GM12878 (cell line): ENCODE data around the gene SHISA9. TPM values are rescaled to one million over a fixed set of nuclear protein-coding genes. Genes with fewer than 3 reads are reported as not detected.

ENCODE experiments used
- ATAC-seq: fragments of 200-7000 bp; cut with Tn5 transposase; 3 replicates; pipeline ENCODE4 v1.9.1; 2020; ENCODE audit warnings: mild to moderate bottlenecking, moderate library complexity
- BruUV-seq: library from RNA; stranded (reverse); fragments of 400-500 nt; replicated peaks from 2 replicates; lab custom pipeline; 2021; lab: Mats Ljungman, UMichigan
- CTCF ChIA-PET: fragments of 300-600 bp; sonication (Branson Sonifier 250); formaldehyde crosslinking; extraction: SDS; loops from one replicate; lab custom pipeline; 2021; ENCODE audit warnings: inconsistent platforms; lab: Yijun Ruan, JAX
- POLR2A ChIA-PET: fragments of 350-600 bp; formaldehyde crosslinking; extraction: SDS; loops from one replicate; lab custom pipeline; 2021; ENCODE audit warnings: inconsistent platforms; lab: Charles Lee
- RAD21 ChIA-PET: fragments of 300-600 bp; sonication (Branson Sonifier 250); formaldehyde crosslinking; loops from one replicate; lab custom pipeline; 2023; ENCODE audit warnings: antibody characterized with exemption; ENCODE audit not compliant: unreplicated experiment; lab: Charles Lee
- SMC1A ChIA-PET: fragments of 300-600 bp; sonication (Branson Sonifier 250); formaldehyde crosslinking; loops from one replicate; lab custom pipeline; 2023; ENCODE audit not compliant: unreplicated experiment, uncharacterized antibody; lab: Charles Lee
- DNase-seq: peaks from one replicate; pipeline ENCODE4 v3.0.0-alpha.2; 2011; ENCODE audit warnings: low read depth, low spot score
- FAIRE-seq: peaks from 3 replicates; lab custom pipeline; 2011; peaks lifted over from hg19 to GRCh38; lab: Jason Lieb, UNC
- H2AFZ ChIP-seq: 2 replicates; pipeline ENCODE4 v1.6.0; 2011; ENCODE audit warnings: low read depth, low read length, control low read depth; ENCODE audit not compliant: control insufficient read depth
- H3K27ac ChIP-seq: 2 replicates; pipeline ENCODE4 v1.5.1; 2011; ENCODE audit warnings: control low read depth; ENCODE audit not compliant: control insufficient read depth, insufficient read depth
- H3K27me3 ChIP-seq, 2 experiments: replicated peaks in 1 of 2; 2 replicates each; pipeline versions ENCODE4 v1.6.0 to v1.6.1; 2011; ENCODE audit warnings: low read length in 1 of 2; ENCODE audit not compliant: control insufficient read depth in 2 of 2, insufficient read depth in 2 of 2
- H3K36me3 ChIP-seq, 2 experiments: 2 replicates each; pipeline ENCODE4 v1.5.1; 2011; ENCODE audit warnings: low read length in 1 of 2; ENCODE audit not compliant: control insufficient read depth in 2 of 2, insufficient read depth in 2 of 2
- H3K4me1 ChIP-seq: 2 replicates; pipeline ENCODE4 v1.6.1; 2011; ENCODE audit warnings: mild to moderate bottlenecking, low read length, moderate library complexity, mixed read lengths; ENCODE audit not compliant: control insufficient read depth, insufficient read depth
- H3K4me2 ChIP-seq: 2 replicates; pipeline ENCODE4 v1.6.0; 2011; ENCODE audit warnings: control low read depth; ENCODE audit not compliant: control insufficient read depth, insufficient read depth
- H3K4me3 ChIP-seq: fragments of 200-600 bp; sonication (generic); 2 replicates; pipeline ENCODE4 v1.5.1; 2016
- H3K79me2 ChIP-seq: 2 replicates; pipeline ENCODE4 v1.6.0; 2011; ENCODE audit warnings: low read length; ENCODE audit not compliant: control insufficient read depth, insufficient read depth
- H3K9ac ChIP-seq: 2 replicates; pipeline ENCODE4 v1.8.0; 2011; ENCODE audit warnings: low read length, control low read depth, mixed read lengths; ENCODE audit not compliant: control insufficient read depth, insufficient read depth
- H3K9me3 ChIP-seq: replicated peaks from 3 replicates; pipeline ENCODE4 v1.5.1; 2011; ENCODE audit warnings: mild to moderate bottlenecking, low read length; ENCODE audit not compliant: control insufficient read depth, insufficient read depth
- H4K20me1 ChIP-seq: 2 replicates; pipeline ENCODE4 v1.6.0; 2011; ENCODE audit not compliant: control insufficient read depth, insufficient read depth
- BHLHE40 ChIP-seq, 2 experiments: fragments of 450-650 bp in 1 of 2; IDR thresholded peaks; 2 replicates each; pipeline ENCODE4 v1.6.1; 2011 to 2017; ENCODE audit warnings: low read depth in 2 of 2, borderline replicate concordance in 1 of 2, improper control_type of control experiment in 1 of 2, low read length in 1 of 2, mild to moderate bottlenecking in 1 of 2
- E2F8 ChIP-seq: fragments of 450-650 bp; IDR thresholded peaks from 2 replicates; pipeline ENCODE4 v1.6.1; 2018; ENCODE audit warnings: mild to moderate bottlenecking, low read depth, moderate library complexity; ENCODE audit not compliant: partially characterized antibody
- EP300 ChIP-seq, 2 experiments: fragments of 150-350 bp in 1 of 2; IDR thresholded peaks; 2 replicates each; pipeline ENCODE4 v1.6.1; 2011 to 2012; ENCODE audit warnings: low read depth in 2 of 2, low read length in 2 of 2, borderline replicate concordance in 1 of 2, improper control_type of control experiment in 1 of 2, inconsistent platforms in 1 of 2; ENCODE audit not compliant: control insufficient read depth in 1 of 2
- FOXM1 ChIP-seq: IDR thresholded peaks from 2 replicates; pipeline ENCODE4 v1.6.1; 2012; ENCODE audit warnings: low read depth, mild to moderate bottlenecking, inconsistent platforms, low read length, moderate library complexity
- KLF5 ChIP-seq: fragments of 450-650 bp; IDR thresholded peaks from 2 replicates; pipeline ENCODE4 v1.6.1; 2014; ENCODE audit warnings: mild to moderate bottlenecking; ENCODE audit not compliant: partially characterized antibody
- NBN ChIP-seq: fragments of 450-650 bp; IDR thresholded peaks from 2 replicates; pipeline ENCODE4 v1.6.1; 2016
- PML ChIP-seq: IDR thresholded peaks from 2 replicates; pipeline ENCODE4 v1.6.1; 2012; ENCODE audit warnings: low read length, inconsistent platforms
- SKIL ChIP-seq: fragments of 450-650 bp; IDR thresholded peaks from 2 replicates; pipeline ENCODE4 v1.6.1; 2017; ENCODE audit warnings: mild to moderate bottlenecking, low read depth, inconsistent platforms; ENCODE audit not compliant: poor library complexity, severe bottlenecking
- ZBTB33 ChIP-seq: fragments of 450-650 bp; IDR thresholded peaks from 2 replicates; pipeline ENCODE4 v1.6.1; 2017; ENCODE audit warnings: mild to moderate bottlenecking
- ZNF384 ChIP-seq: IDR thresholded peaks from 2 replicates; pipeline ENCODE4 v1.6.1; 2012; ENCODE audit warnings: low read depth, mild to moderate bottlenecking, low read length, improper control_type of control experiment, borderline replicate concordance
- WGBS: methylation state at CpG from one replicate; pipeline ENCODE4 v1.1.6; 2016; ENCODE audit warnings: low lambda C conversion rate; ENCODE audit not compliant: insufficient replicate concordance, insufficient coverage; ENCODE audit errors: missing lambda C conversion rate; 5-methylcytosine and 5-hydroxymethylcytosine counted together
- in situ Hi-C: fragments of 300-500 bp; cut with MboI; formaldehyde crosslinking; loops from 9 replicates; pipeline ENCODE4 v1.14.3; 2018; ENCODE audit warnings: mixed read lengths
- intact Hi-C: fragments of 100-400 bp; cut with micrococcal nuclease; formaldehyde crosslinking; loops from one replicate; pipeline ENCODE4 v1.14.2; 2022; ENCODE audit not compliant: unreplicated experiment
- polyA plus RNA-seq, 11 experiments: library from polyadenylated mRNA; depleted of rRNA in 4 of 11; unstranded in 6 of 11; stranded (reverse) in 5 of 11; fragments of >200 nt; fragmentation: Nextera tagmentation in 4 of 11; fragmentation: Illumina TruSeq in 1 of 11; extraction: Ambion mirVana in 4 of 11; extraction: Trizol in 1 of 11; gene quantifications; 1 replicate in 1 of 11; 2 replicates in 10 of 11; pipeline versions ENCODE4 v1.2.1 to v1.2.3, GENCODE V29; 2011 to 2016; ENCODE audit warnings: inconsistent platforms in 2 of 11, missing spikeins in 2 of 11, low read depth in 1 of 11
- total RNA-seq, 4 experiments: library from RNA; depleted of rRNA in 3 of 4; stranded (reverse); fragments of >200 nt in 3 of 4; fragmentation: Illumina TruSeq in 1 of 4; extraction: Trizol in 1 of 4; gene quantifications; 2 replicates each; pipeline versions ENCODE4 v1.2.1 to v1.2.3, GENCODE V29; 2013 to 2021

Gene SHISA9
- total and polyA plus RNA-seq, 10 of the 15 experiments (the other 5 are each of a cell fraction or from before 2014, with no cell fraction given) = 0.03 to 25.5 (median 0.07) TPM

GRCh38 chr16:12862941-12863340, 38.5 kb upstream of the SHISA9 start (continued):
- TF ChIP-seq BHLHE40 (IDR thresholded peaks at IDR 0.05; ENCODE audit: borderline replicate concordance in 1 of 2, low read depth in 2 of 2, low read length in 1 of 2) = no peak

DNA sequence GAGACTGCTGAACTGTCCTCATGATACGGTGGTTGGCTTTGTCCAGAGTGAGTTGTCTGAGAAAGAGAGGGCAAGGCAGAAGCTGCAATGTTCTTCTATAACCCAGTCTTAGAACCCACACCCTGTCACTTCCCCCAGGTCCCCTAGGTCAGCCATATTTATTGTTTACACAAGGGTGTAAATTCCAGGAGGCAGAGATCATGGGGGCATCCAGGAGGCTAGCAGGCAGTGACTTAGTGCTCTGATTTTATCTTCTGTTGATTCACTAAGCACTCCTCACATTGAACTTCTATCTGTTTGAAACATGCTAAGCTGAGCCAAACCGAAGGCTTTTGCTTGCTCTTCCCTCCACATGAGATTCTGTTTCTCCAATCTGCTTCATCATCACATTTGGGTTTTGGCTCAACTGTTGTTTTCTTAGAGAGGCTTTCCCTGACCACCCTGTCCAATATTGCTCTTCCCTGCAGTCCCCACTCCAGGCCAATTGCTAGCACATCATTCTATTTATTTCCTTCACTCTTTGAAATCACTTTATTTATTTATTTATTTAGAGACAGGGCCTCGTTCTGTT, 34.3 kb upstream of the SHISA9 start:
- no peak overlapping the region for H3K4me3 ChIP-seq
- SMC1A ChIA-PET = interaction anchor here (0.9 kb wide), 1 partner anchor 12 kb away, joined by 5 read pairs; no protein-coding TSS in a partner anchor
- H3K4me1 ChIP-seq = no peaks in the 10 kb centered on the region
- H4K20me1 ChIP-seq = no peaks in the 10 kb centered on the region
- intact Hi-C loops (no loop called here), in situ Hi-C loops (no loop called here)
- POLR2A ChIA-PET = no interaction called here
- no peak for ATAC-seq
- no peaks in the 10 kb centered on the region for H3K79me2 ChIP-seq
- no peak for TF ChIP-seq SKIL
- TF ChIP-seq NBN = no peak
- TF ChIP-seq E2F8 = no peak
- no peak for TF ChIP-seq ZNF384
- TF ChIP-seq FOXM1 = no peak
- TF ChIP-seq PML = no peak
- TF ChIP-seq ZBTB33 = no peak
- no peak for TF ChIP-seq EP300 (IDR thresholded peaks at IDR 0.05; ENCODE audit: borderline replicate concordance in 1 of 2, control insufficient read depth in 1 of 2, low read depth in 2 of 2, low read length in 2 of 2)
- no peak for TF ChIP-seq KLF5
- no peaks in the 10 kb centered on the region for H3K36me3 ChIP-seq
- BruUV-seq = no TSS peak
- RAD21 ChIA-PET = no interaction called here
- H3K9ac ChIP-seq = no peak overlapping the region
- no peak overlapping the region for H3K4me2 ChIP-seq
- DNase-seq = no peak
- CTCF ChIA-PET = interaction anchor here (0.6 kb wide), 1 partner anchor 34 kb away, joined by 3 read pairs; no protein-coding TSS in a partner anchor
- no peak overlapping the region for H3K27ac ChIP-seq
- H2AFZ ChIP-seq = no peak overlapping the region
- FAIRE-seq = no peak
- WGBS = 25% methylated on average over 3 of the region's 3 CpGs
- no peaks in the 10 kb centered on the region for H3K9me3 ChIP-seq
- no peaks in the 10 kb centered on the region; a peak in 1 of 4 replicates for H3K27me3 ChIP-seq
